ENCODE results near the gene TBX15.
"Not testable (repeated sequence)": the region's sequence is repeated elsewhere in the genome, so short reads cannot be mapped to it uniquely, and the experiment has no call there.

Gene TBX15

GRCh38 chr1:118923319-118923718 lies 64.8 kb downstream of the TBX15 start:
- no peak for DNase-seq

GRCh38 chr1:118921994-118922393 lies 66.1 kb downstream of the TBX15 start:
- no peak for DNase-seq

- no peak for DNase-seq
Observed at GRCh38 chr1:118920124-118920717, 67.9 kb downstream of the TBX15 start.

- DNase-seq, result no peak
Observed at GRCh38 chr1:118918940-118919259, 69.2 kb downstream of the TBX15 start.

- no peak for DNase-seq
Observed at GRCh38 chr1:118918230-118918939, 69.8 kb downstream of the TBX15 start.

- DNase-seq, result not testable (repeated sequence)
Observed at GRCh38 chr1:118916346-118916745, 71.8 kb downstream of the TBX15 start.

- no peak for DNase-seq
Observed at GRCh38 chr1:118914379-118915161, 73.6 kb downstream of the TBX15 start.

GRCh38 chr1:118913818-118914217 lies 74.3 kb downstream of the TBX15 start:
- no peak for DNase-seq

- DNase-seq, result no peak
Observed at GRCh38 chr1:118912574-118912973, 75.6 kb downstream of the TBX15 start.

- DNase-seq, result no peak
Observed at GRCh38 chr1:118911571-118911970, 76.6 kb downstream of the TBX15 start.

GRCh38 chr1:118907466-118907865 lies 80.7 kb downstream of the TBX15 start:
- no peak for DNase-seq

GRCh38 chr1:118905671-118906070 lies 82.5 kb downstream of the TBX15 start:
- DNase-seq, result no peak

- no peak for DNase-seq
Observed at GRCh38 chr1:118905196-118905595, 82.9 kb downstream of the TBX15 start.

- DNase-seq, result no peak
Observed at GRCh38 chr1:118902711-118903191, 85.4 kb downstream of the TBX15 start.

- DNase-seq, result no peak
Observed at GRCh38 chr1:118902299-118902698, 85.8 kb downstream of the TBX15 start.

GRCh38 chr1:118900643-118901440 lies 87.3 kb downstream of the TBX15 start:
- DNase-seq, result no peak

- DNase-seq, result no peak
Observed at GRCh38 chr1:118899340-118899739, 88.8 kb downstream of the TBX15 start.

- DNase-seq, result no peak
Observed at GRCh38 chr1:118898712-118899111, 89.4 kb downstream of the TBX15 start.

GRCh38 chr1:118896416-118896815 lies 91.7 kb downstream of the TBX15 start:
- DNase-seq, result no peak

- no peak for DNase-seq
Observed at GRCh38 chr1:118894836-118895235, 93.3 kb downstream of the TBX15 start.

- DNase-seq, result no peak
Observed at GRCh38 chr1:118890851-118891384, 97.2 kb downstream of the TBX15 start.

GRCh38 chr1:118884946-118885345 lies 103.2 kb downstream of the TBX15 start:
- DNase-seq, result no peak

GRCh38 chr1:118881751-118882150 lies 106.4 kb downstream of the TBX15 start:
- no peak for DNase-seq

Data from NCI-H1417 treated with DMSO at 0.1 percent for 48 hours (cell line).